HepG2 (cell line): Measurements from ENCODE around the gene ADGRE3. TPM values are rescaled to one million over a fixed set of nuclear protein-coding genes. Genes with fewer than 3 reads are reported as not detected.

ENCODE experiments used
- ATF1 ChIP-seq: IDR thresholded peaks from 2 replicates; pipeline ENCODE4 v1.6.1; 2016; ENCODE audit warnings: mild to moderate bottlenecking, control low read depth
- KDM5A ChIP-seq: fragments of 200-600 bp; sonication (generic); IDR thresholded peaks from 2 replicates; pipeline ENCODE4 v1.7.0; 2018; ENCODE audit warnings: antibody characterized with exemption, mild to moderate bottlenecking, low read length, borderline replicate concordance
- PAF1 ChIP-seq: IDR thresholded peaks from 2 replicates; pipeline ENCODE4 v1.6.1; 2016; ENCODE audit warnings: missing genetic modification reagents, missing compliant biosample characterization
- RXRA ChIP-seq: sonication (generic); formaldehyde crosslinking; IDR thresholded peaks from 2 replicates; pipeline ENCODE4 v1.5.1; 2020; ENCODE audit warnings: missing genetic modification reagents
- SRSF9 ChIP-seq: fragments of 200-400 bp; formaldehyde crosslinking; IDR thresholded peaks from 2 replicates; pipeline ENCODE4 v1.6.1; 2018; ENCODE audit warnings: borderline replicate concordance, mild to moderate bottlenecking, low read depth, low read length; ENCODE audit not compliant: insufficient read depth, poor library complexity, severe bottlenecking
- ZBTB38 ChIP-seq: sonication (generic); formaldehyde crosslinking; IDR thresholded peaks from 2 replicates; pipeline ENCODE4 v1.5.1; 2020; ENCODE audit warnings: mild to moderate bottlenecking, missing genetic modification reagents
- ZNF589 ChIP-seq: sonication (generic); formaldehyde crosslinking; conservative IDR thresholded peaks from 2 replicates; pipeline ENCODE4 v1.8.0; 2022; ENCODE audit warnings: mild to moderate bottlenecking, moderate library complexity, missing genetic modification reagents
- ZNF703 ChIP-seq: sonication (generic); formaldehyde crosslinking; IDR thresholded peaks from 2 replicates; pipeline ENCODE4 v1.5.1; 2020; ENCODE audit warnings: missing genetic modification reagents, mild to moderate bottlenecking, moderate library complexity, borderline replicate concordance
- polyA plus RNA-seq, 8 experiments: library from polyadenylated mRNA; depleted of rRNA in 3 of 8; stranded (reverse) in 7 of 8; unstranded in 1 of 8; fragments of >200 nt; fragmentation: Illumina TruSeq in 4 of 8; extraction: Trizol in 4 of 8; gene quantifications; 2 replicates each; pipeline versions ENCODE4 v1.2.1 to v1.2.3, GENCODE V29; 2011 to 2016; ENCODE audit warnings: low read depth in 4 of 8, missing spikeins in 1 of 8, mixed read lengths in 1 of 8; ENCODE audit not compliant: insufficient read depth in 1 of 8
- total RNA-seq, 5 experiments: library from RNA; depleted of rRNA; stranded (reverse); fragments of >200 nt; fragmentation: Illumina TruSeq; extraction: Trizol; gene quantifications; 2 replicates each; pipeline ENCODE4 v1.2.3, GENCODE V29; 2016; ENCODE audit warnings: low read depth in 1 of 5
- TF ChIP-seq, protein P1 (sequence below): sonication (generic); formaldehyde crosslinking; IDR thresholded peaks from 2 replicates; pipeline ENCODE4 v1.4.0; 2020; ENCODE audit warnings: mild to moderate bottlenecking, missing genetic modification reagents

ADGRE3 gene
- total and polyA plus RNA-seq, 2 of the 13 experiments (the other 11 are each of a cell fraction or from before 2014, with no cell fraction given) = not detected

DNA sequence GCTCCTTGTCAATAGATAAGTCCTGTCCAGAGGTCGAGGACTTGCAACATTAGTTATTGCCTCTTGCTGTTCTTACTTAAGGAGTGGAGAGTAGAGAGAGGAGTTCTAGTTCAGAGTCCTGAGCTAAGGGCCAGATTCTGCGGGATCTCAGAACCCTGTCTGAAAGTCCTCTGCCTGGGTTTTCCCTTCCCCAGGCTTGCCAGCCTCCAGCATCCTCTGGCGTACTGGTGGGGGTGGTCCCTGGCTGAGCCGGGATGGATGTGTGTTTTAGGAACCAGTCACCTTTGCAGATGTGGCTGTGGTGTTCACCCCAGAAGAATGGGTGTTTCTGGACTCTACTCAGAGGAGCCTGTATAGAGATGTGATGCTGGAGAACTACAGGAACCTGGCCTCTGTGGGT lies 41.2 kb upstream of the ADGRE3 start (continued):
- TF ChIP-seq, protein P1, sequence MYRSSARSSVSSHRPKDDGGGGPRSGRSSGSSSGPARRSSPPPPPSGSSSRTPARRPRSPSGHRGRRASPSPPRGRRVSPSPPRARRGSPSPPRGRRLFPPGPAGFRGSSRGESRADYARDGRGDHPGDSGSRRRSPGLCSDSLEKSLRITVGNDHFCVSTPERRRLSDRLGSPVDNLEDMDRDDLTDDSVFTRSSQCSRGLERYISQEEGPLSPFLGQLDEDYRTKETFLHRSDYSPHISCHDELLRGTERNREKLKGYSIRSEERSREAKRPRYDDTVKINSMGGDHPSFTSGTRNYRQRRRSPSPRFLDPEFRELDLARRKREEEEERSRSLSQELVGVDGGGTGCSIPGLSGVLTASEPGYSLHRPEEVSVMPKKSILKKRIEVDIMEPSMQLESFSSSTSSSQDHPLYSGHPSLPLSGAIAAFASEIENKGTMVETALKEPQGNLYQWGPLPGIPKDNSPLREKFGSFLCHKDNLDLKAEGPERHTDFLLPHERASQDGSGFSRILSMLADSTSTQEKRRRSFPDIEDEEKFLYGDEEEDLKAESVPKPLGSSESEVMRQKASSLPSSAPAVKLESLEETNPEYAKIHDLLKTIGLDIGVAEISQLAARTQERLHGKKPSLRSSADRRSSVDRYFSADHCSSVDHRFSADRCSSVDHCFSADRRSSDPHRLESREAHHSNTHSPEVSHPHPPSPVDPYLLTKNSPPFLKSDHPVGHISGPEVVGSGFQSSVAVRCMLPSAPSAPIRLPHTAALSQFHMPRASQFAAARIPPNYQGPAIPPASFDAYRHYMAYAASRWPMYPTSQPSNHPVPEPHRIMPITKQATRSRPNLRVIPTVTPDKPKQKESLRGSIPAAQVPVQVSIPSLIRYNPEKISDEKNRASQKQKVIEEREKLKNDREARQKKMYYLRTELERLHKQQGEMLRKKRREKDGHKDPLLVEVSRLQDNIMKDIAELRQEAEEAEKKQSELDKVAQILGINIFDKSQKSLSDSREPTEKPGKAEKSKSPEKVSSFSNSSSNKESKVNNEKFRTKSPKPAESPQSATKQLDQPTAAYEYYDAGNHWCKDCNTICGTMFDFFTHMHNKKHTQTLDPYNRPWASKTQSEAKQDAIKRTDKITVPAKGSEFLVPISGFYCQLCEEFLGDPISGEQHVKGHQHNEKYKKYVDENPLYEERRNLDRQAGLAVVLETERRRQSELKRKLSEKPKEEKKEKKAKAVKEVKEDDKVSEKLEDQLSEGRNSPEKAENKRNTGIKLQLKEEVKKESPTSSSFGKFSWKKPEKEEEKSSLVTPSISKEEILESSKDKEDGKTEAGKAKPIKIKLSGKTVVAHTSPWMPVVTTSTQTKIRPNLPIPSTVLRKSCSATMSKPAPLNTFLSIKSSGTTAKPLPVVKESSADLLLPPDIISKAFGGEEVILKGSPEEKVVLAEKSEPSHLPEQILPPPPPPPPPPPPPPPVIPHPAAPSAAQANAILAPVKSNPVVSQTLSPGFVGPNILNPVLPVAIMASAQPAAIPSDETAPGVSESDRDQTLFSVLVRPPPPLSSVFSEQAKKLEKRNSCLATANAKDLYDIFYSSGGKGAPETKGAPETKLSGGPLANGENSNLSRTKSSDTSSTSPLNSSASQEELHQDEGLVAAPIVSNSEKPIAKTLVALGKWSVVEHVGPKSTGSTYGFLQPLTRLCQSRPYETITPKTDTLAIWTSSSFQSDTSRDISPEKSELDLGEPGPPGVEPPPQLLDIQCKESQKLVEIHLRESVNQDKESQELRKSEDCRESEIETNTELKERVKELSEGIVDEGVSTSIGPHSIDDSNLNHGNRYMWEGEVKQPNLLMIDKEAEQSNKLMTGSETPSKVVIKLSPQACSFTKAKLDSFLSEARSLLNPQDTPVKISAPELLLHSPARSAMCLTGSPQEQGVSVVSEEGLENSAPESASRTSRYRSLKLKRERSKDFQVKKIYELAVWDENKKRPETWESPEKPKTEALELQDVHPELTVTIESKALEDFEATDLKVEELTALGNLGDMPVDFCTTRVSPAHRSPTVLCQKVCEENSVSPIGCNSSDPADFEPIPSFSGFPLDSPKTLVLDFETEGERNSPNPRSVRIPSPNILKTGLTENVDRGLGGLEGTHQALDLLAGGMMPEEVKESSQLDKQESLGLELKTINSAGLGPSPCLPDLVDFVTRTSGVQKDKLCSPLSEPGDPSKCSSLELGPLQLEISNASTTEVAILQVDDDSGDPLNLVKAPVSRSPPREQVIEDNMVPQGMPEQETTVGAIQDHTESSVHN (CRISPR knock-in tag) = no peak
- TF ChIP-seq ZNF703 (CRISPR knock-in tag) (no peak), ATF1 (CRISPR knock-in tag) (no peak), SRSF9 (no peak), PAF1 (no peak), ZBTB38 (CRISPR knock-in tag) (no peak), ZNF589 (CRISPR knock-in tag) (no peak), RXRA (CRISPR knock-in tag) (no peak), KDM5A (no peak)
